ENCODE data around the gene PSMD7.
"Not testable (repeated sequence)": the region's sequence is repeated elsewhere in the genome, so short reads cannot be mapped to it uniquely, and the experiment has no call there.

- TF ChIP-seq CTCF (CRISPR knock-in tag; IDR thresholded peaks at IDR 0.05); TOPORS (CRISPR knock-in tag; IDR thresholded peaks at IDR 0.05); E2F5 (CRISPR knock-in tag; conservative IDR thresholded peaks at IDR 0.05): not testable (repeated sequence)
Measured at GRCh38 chr16:74332469-74332868, 35.9 kb downstream of the PSMD7 start.

Data from HepG2 (cell line).